Left cardiac atrium (tissue), 4 donors: ENCODE measurements around the gene ARL15. TPM values are rescaled to one million over a fixed set of nuclear protein-coding genes. Genes with fewer than 3 reads are reported as not detected.
"Not testable (repeated sequence)": the region's sequence is repeated elsewhere in the genome, so short reads cannot be mapped to it uniquely, and the experiment has no call there.

Experiments used
- ATAC-seq, 2 donors: fragments of 200-7000 bp; cut with Tn5 transposase; one replicate each; pipeline ENCODE4 v1.9.1; 2020; ENCODE audit warnings: mild to moderate bottlenecking in 2 of 2, moderate library complexity in 2 of 2
- DNase-seq: peaks from one replicate; pipeline ENCODE4 v3.0.0-alpha.2; 2020
- intact Hi-C, 2 donors: fragments of 100-400 bp; cut with DNase I; formaldehyde crosslinking; loops; one replicate each; pipeline versions ENCODE4 v1.14.1 to v1.15.1; 2022 to 2023
- microRNA-seq, 2 donors: library from miRNA; unstranded; fragments of <30 nt; microRNA quantifications; one replicate each; pipeline ENCODE4 v1.2.0, GENCODE V29; 2020
- total RNA-seq, 2 donors: library from RNA; stranded (reverse); fragmentation: NEBNext Ultra II Directional; extraction: Animal tissue kit (Norgen Biotek cat#: 25700); gene quantifications; one replicate each; pipeline ENCODE4 v1.2.1, GENCODE V29; 2021
- donor health status: DM: no; HTN: yes; CAD: no.
- donor health status: DM: no; HTN: yes; CAD: no; lungs with severe emphysema.
- donor health status: DM: yes; HTN: yes; CAD: no.
- donor health status: Dilated cardiomyopathy.

The ARL15 gene
- total RNA-seq, 2 donors from 2014 or later: 19.0 to 22.7 TPM

DNA sequence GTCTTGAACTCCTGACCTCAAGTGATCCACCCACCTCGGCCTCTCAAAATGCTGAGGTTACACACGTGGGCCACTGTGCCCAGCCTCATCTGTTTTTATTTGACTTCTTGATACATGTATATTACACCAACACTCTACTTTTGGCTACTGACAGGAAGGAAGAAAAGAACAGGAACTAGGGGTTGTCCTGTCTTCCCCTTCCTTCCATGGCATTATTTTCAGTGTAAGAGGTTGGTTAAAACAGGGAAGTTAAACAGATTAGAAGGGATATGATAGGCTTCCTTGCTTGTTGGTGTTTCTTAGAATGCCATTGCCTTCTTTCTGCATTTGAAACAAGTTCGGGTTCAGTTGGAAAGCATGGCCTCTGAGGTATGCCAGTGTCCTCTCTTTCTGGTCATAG is 437.1 kb downstream of the ARL15 start:
- ATAC-seq: no peak
- intact Hi-C loops: no loop called here
- no peak for DNase-seq

DNA sequence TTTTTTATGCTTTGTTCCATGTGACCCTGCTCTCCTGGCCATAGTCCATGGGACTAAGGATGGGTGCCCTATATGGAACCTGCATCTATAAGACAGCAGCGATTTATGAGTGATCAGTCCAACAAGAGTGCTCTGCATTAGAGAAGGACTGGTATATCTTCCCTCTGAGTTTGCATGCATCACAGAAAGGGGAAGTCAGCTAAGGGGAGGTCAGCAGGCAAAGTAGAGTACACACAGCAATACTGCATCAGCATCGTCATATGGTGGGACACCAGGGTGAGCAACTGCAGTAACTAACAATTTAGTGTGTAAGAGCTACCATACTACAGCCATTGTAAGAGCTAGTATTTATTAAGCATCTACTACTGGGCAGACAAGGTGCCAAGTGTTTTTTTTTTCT is 438.6 kb downstream of the ARL15 start:
- intact Hi-C loops: loop anchor here in 1 of 2 donors (2.0 kb wide), 1 partner anchor 393 kb away; no protein-coding TSS in a partner anchor
- no peak for DNase-seq
- ATAC-seq: no peak

DNA sequence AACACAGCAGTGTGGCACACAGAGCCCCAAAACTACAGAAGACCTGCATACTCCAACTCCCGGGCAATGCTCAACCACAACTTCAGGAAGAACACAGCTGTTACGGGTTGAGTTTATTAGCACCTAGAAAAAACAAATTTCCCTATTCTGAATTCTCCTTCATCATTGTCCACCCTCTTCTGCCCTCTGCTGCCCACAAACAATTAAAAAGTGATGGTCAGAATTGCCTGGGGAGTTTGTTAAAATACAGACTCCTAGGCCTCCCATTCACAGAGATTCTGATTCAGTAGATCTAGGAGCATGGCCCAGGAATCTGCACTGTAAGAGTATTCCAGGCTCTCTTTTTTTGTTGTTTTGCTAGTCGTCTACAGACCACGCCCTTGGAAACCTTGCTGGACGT is 439.3 kb downstream of the ARL15 start:
- intact Hi-C loops: loop anchor here in 1 of 2 donors (2.0 kb wide), 1 partner anchor 392 kb away; no protein-coding TSS in a partner anchor

DNA sequence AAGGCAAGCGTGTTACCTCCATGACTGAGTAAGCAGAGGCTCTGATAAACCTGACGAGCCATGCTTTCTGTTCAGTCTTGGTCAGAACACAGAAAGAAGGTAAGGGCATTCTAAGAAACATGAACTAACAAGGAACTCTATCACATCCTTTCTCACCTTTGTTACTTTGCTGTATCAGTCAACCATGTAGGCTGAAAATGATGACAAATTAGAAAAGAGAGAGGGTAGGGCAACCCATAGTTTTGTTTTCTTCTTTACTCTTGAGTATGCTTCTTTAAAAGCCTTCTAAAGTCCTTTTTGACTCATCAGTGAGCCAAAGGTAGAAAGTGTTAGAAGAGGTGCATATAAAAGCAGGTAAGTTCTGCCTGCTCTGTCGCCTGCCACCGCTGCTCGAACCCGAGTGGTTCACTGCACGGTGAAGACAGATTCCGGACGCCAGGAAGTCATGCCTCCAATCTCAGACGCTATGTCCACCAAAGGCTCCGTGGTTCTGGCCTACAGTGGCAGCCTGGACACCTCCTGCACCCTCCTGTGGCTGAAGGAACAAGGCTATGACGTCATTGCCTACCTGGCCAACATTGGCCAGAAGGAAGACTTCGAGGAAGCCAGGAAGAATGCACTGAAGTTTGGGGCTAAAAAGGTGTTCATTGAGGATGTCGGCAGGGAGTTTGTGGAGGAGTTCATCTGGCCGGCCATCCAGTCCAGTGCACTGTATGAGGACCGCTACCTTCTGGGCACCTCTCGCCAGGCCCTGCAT is 451.5 kb downstream of the ARL15 start:
- intact Hi-C loops: no loop called here
- DNase-seq (no peak), ATAC-seq (no peak)

More for the DNA sequence above, 439.3 kb downstream of the ARL15 start:
- no peak for ATAC-seq
- no peak for DNase-seq

DNA sequence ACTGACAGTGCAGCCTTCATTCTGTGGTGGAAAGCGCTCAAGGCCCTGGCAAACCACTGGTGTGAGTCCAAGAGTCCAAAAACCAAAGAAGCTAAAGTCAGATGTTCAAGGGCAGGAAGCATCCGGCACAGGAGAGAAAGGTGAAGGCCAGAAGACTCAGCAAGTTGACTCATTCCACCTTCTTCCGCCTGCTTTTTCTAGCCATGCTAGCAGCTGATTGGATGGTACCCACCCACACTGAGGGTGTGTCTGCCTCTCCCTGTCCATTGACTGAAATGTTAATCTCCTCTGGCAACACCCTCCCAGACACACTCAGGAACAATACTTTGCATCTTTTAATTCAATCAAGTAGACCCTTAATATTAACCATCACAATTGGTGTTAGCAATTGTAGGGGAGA is 453.9 kb downstream of the ARL15 start:
- DNase-seq (no peak), ATAC-seq (no peak)
- intact Hi-C loops: no loop called here

DNA sequence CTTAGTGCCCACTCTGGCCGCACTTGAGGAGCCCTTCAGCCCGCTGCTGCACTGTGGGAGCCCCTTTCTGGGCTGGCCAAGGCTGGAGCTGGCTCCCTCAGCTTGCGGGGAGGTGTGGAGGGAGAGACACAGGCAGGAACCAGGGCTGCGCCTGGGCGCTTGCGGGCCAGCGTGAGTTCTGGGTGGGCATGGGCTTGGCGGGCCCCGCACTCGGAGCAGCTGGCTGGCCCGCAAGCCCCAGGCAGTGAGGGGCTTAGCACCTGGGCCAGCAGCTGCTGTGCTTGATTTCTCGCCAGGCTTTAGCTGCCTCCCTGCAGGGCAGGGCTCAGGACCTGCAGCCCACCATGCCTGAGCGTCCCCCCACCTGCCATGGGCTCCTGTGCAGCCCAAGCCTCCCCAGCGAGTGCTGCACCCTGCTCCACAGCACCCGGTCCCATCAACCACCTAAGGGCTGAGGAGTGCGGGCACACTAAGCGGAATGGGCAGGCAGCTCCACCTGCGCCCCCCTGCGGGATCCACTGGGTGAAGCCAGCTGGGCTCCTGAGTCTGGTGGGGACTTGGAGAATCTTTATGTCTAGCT is 473.4 kb downstream of the ARL15 start:
- ATAC-seq, DNase-seq, intact Hi-C loops: not testable (repeated sequence)

DNA sequence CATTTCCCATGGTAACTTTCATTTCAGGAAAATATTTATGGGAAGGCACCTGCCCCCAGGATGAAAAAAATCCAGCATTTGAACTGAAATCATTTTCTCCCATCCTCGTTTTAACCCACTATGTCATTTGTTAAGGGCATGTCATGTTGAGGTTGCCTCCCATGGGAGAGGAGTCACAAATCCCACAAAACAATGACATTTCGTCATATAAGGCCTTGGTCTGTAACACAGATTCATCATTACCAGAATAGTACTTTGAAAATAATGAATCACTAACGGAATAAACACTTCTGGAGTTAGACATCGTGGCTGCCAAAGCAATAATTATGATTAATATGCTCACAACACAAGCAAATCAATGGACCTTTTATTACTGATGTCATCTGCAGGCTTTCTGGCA is 475.9 kb downstream of the ARL15 start:
- intact Hi-C loops: no loop called here
- DNase-seq (no peak), ATAC-seq (no peak)

Small RNAs within 50 kb of the gene (microRNA-seq; reads per million reads assigned to microRNA genes)
- 0 reads per million in 2 donors for gene MIR4459
- gene MIR581: 0.20 to 1.4 reads per million in 2 donors

Other genes starting within 250 kb of the ARL15 start
- 100 to 1,000 TPM; 218 to 309 TPM for gene HSPB3, start 145.1 kb upstream of the ARL15 start, total RNA-seq
- gene SNX18, start 207.2 kb upstream of the ARL15 start, total RNA-seq: 10 to 100 TPM; 15.1 to 15.4 TPM